Stimulated activated CD8-positive, alpha-beta memory T cell treated with anti-CD3 and anti-CD28 coated beads, Interleukin-15, amount 100 ng/mL, for 24 hours (primary cell): ENCODE measurements around the gene TMPRSS6.

Experiments
- DNase-seq: peaks from one replicate; pipeline ENCODE4 v3.0.0-alpha.2; 2020; ENCODE audit warnings: low read depth

TMPRSS6 gene

GRCh38 chr22:37109242-37109917, at the start of gene TMPRSS6:
Gene TMPRSS6 (minus strand): TSS chr22:37109713. CDS start chr22:37103417, 6,296 bp downstream.
- DNase-seq: no peak

GRCh38 chr22:37158963-37159290, 49.4 kb upstream of the TMPRSS6 start:
- DNase-seq: no peak

- no peak for DNase-seq
These were observed 48.2 kb upstream of the TMPRSS6 start for GRCh38 chr22:37157516-37158285.

- DNase-seq: no peak
These were observed 47.3 kb upstream of the TMPRSS6 start for GRCh38 chr22:37156686-37157435.

GRCh38 chr22:37155971-37156370, 46.5 kb upstream of the TMPRSS6 start:
- no peak for DNase-seq

- no peak for DNase-seq
These were observed 45.6 kb upstream of the TMPRSS6 start for GRCh38 chr22:37154925-37155712.

GRCh38 chr22:37153901-37154300, 44.4 kb upstream of the TMPRSS6 start:
- DNase-seq: no peak

- no peak for DNase-seq
These were observed 41.9 kb upstream of the TMPRSS6 start for GRCh38 chr22:37151401-37151800.

GRCh38 chr22:37150701-37151100, 41.2 kb upstream of the TMPRSS6 start:
- DNase-seq: no peak

GRCh38 chr22:37148742-37149665, 39.5 kb upstream of the TMPRSS6 start:
- no peak for DNase-seq

GRCh38 chr22:37148031-37148651, 38.6 kb upstream of the TMPRSS6 start:
- DNase-seq: no peak

- DNase-seq: no peak
These were observed 37.9 kb upstream of the TMPRSS6 start for GRCh38 chr22:37147186-37147990.

- no peak for DNase-seq
These were observed 37.1 kb upstream of the TMPRSS6 start for GRCh38 chr22:37146507-37147180.

- DNase-seq: no peak
These were observed 36.5 kb upstream of the TMPRSS6 start for GRCh38 chr22:37146051-37146385.

GRCh38 chr22:37145180-37146050, 35.9 kb upstream of the TMPRSS6 start:
- DNase-seq: no peak

GRCh38 chr22:37144180-37144554, 34.7 kb upstream of the TMPRSS6 start:
- no peak for DNase-seq

- DNase-seq: no peak
These were observed 32.5 kb upstream of the TMPRSS6 start for GRCh38 chr22:37141971-37142370.

GRCh38 chr22:37141476-37141875, 32.0 kb upstream of the TMPRSS6 start:
- no peak for DNase-seq
